ENCODE measurements around the gene HADHB.
A peak's percentile ranks its signal among the peaks of the same experiment; 100 is the strongest.

Gene HADHB

DNA sequence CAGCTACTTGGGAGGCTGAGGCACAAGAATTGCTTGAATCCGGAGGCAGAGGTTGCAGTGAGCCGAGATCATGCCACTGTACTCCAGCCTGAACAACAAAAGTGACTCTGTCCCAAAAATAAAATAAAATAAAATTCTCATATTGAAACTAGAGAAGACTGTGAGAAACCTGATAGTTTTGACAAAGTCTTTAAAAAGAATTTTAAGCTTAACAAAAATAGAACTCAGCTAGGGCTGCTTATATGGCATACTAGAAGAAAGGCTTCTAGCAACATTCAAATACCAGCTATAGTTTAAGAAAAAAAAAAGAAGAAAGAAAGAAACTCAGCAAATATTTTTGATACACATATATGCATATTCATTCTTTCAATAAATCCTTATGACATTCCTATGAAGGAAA, 13.9 kb upstream of the HADHB start:
- no peak for DNase-seq (ENCODE audit: low spot score)
- ATAC-seq (ENCODE audit: low read depth), result no peak
- Histone ChIP-seq H3K36me3 (ENCODE audit: low read depth) (peaks cover 100% of the 10 kb centered on the region), H3K27ac (ENCODE audit: poor library complexity, severe bottlenecking) (no peak overlapping the region), H3K9me3 (ENCODE audit: severe bottlenecking) (no peaks in the 10 kb centered on the region), H3K27me3 (ENCODE audit: insufficient read depth, poor library complexity, severe bottlenecking) (no peaks in the 10 kb centered on the region), H3K4me3 (ENCODE audit: severe bottlenecking) (no peak overlapping the region), H3K4me1 (ENCODE audit: insufficient read depth, poor library complexity, severe bottlenecking) (no peaks in the 10 kb centered on the region)
- TF ChIP-seq, protein P1, sequence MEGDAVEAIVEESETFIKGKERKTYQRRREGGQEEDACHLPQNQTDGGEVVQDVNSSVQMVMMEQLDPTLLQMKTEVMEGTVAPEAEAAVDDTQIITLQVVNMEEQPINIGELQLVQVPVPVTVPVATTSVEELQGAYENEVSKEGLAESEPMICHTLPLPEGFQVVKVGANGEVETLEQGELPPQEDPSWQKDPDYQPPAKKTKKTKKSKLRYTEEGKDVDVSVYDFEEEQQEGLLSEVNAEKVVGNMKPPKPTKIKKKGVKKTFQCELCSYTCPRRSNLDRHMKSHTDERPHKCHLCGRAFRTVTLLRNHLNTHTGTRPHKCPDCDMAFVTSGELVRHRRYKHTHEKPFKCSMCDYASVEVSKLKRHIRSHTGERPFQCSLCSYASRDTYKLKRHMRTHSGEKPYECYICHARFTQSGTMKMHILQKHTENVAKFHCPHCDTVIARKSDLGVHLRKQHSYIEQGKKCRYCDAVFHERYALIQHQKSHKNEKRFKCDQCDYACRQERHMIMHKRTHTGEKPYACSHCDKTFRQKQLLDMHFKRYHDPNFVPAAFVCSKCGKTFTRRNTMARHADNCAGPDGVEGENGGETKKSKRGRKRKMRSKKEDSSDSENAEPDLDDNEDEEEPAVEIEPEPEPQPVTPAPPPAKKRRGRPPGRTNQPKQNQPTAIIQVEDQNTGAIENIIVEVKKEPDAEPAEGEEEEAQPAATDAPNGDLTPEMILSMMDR (IDR thresholded peaks at IDR 0.05; ENCODE audit: poor library complexity, severe bottlenecking), result no peak

DNA sequence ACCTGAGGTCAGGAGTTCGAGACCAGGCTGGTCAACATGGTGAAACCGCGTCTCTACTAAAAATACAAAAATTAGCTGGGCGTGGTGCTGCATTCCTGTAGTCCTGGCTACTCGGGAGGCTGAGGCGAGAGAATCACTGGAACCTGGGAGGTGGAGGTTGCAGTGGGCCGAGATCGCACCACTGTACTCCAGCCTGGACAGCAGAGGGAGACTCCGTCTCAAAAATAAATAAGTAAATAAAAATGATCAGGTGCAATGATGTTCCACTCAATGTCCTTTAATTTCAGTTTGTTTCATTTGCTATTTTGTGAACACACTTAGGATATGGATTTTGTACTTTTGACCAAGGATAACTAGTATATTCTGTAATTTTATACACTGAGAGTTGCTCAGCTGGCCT, 9.7 kb upstream of the HADHB start:
- Histone ChIP-seq H3K9me3 (ENCODE audit: severe bottlenecking) (no peaks in the 10 kb centered on the region), H3K4me1 (ENCODE audit: insufficient read depth, poor library complexity, severe bottlenecking) (peaks cover 7% of the 10 kb centered on the region), H3K4me3 (ENCODE audit: severe bottlenecking) (no peak overlapping the region), H3K36me3 (ENCODE audit: low read depth) (peaks cover 92% of the 10 kb centered on the region), H3K27ac (ENCODE audit: poor library complexity, severe bottlenecking) (no peak overlapping the region), H3K27me3 (ENCODE audit: insufficient read depth, poor library complexity, severe bottlenecking) (no peaks in the 10 kb centered on the region)
- ATAC-seq (ENCODE audit: low read depth), result no peak
- TF ChIP-seq, protein P1 (IDR thresholded peaks at IDR 0.05; ENCODE audit: poor library complexity, severe bottlenecking), result peak; percentile 48
- no peak for DNase-seq (ENCODE audit: low spot score)

DNA sequence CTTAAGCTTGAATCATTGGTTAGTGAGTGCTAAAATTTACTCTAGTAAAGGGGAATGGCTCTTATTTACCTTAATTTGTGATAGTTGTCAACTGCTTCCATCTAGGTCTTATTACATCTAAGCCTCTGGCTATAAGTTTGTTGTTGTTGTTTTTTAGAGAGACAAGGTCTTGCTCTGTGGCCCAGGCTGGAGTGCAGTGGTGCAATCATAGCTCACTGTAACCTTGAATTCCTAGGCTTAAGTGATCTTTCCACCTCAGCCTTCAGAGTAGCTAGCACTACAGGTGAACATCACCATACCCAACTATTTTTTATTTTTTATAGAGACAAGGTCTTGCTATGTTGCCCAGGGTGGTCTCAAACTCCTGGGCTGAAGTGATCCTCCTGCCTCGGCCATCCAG, 6.9 kb upstream of the HADHB start:
- Histone ChIP-seq H3K27ac (ENCODE audit: poor library complexity, severe bottlenecking) (no peak overlapping the region), H3K4me3 (ENCODE audit: severe bottlenecking) (no peak overlapping the region), H3K4me1 (ENCODE audit: insufficient read depth, poor library complexity, severe bottlenecking) (peaks cover 20% of the 10 kb centered on the region), H3K27me3 (ENCODE audit: insufficient read depth, poor library complexity, severe bottlenecking) (no peaks in the 10 kb centered on the region), H3K9me3 (ENCODE audit: severe bottlenecking) (no peaks in the 10 kb centered on the region), H3K36me3 (ENCODE audit: low read depth) (peaks cover 65% of the 10 kb centered on the region)
- TF ChIP-seq, protein P1 (IDR thresholded peaks at IDR 0.05; ENCODE audit: poor library complexity, severe bottlenecking), result no peak
- ATAC-seq (ENCODE audit: low read depth) (no peak), DNase-seq (ENCODE audit: low spot score) (no peak)

- Histone ChIP-seq H3K27ac (ENCODE audit: poor library complexity, severe bottlenecking) (no peak overlapping the region), H3K4me1 (ENCODE audit: insufficient read depth, poor library complexity, severe bottlenecking) (peaks cover 20% of the 10 kb centered on the region), H3K27me3 (ENCODE audit: insufficient read depth, poor library complexity, severe bottlenecking) (no peaks in the 10 kb centered on the region), H3K36me3 (ENCODE audit: low read depth) (peaks cover 59% of the 10 kb centered on the region), H3K4me3 (ENCODE audit: severe bottlenecking) (no peak overlapping the region), H3K9me3 (ENCODE audit: severe bottlenecking) (no peaks in the 10 kb centered on the region)
- TF ChIP-seq, protein P1 (IDR thresholded peaks at IDR 0.05; ENCODE audit: poor library complexity, severe bottlenecking), result no peak
- no peak for ATAC-seq (ENCODE audit: low read depth)
- no peak for DNase-seq (ENCODE audit: low spot score)
Observed at GRCh38 chr2:26238311-26238958, 6.3 kb upstream of the HADHB start.

- Histone ChIP-seq H3K36me3 (ENCODE audit: low read depth) (peaks cover 23% of the 10 kb centered on the region), H3K9me3 (ENCODE audit: severe bottlenecking) (no peaks in the 10 kb centered on the region), H3K27me3 (ENCODE audit: insufficient read depth, poor library complexity, severe bottlenecking) (no peaks in the 10 kb centered on the region), H3K4me1 (ENCODE audit: insufficient read depth, poor library complexity, severe bottlenecking) (peaks cover 20% of the 10 kb centered on the region), H3K4me3 (ENCODE audit: severe bottlenecking) (peak overlapping the region; percentile 74), H3K27ac (ENCODE audit: poor library complexity, severe bottlenecking) (no peak overlapping the region)
- TF ChIP-seq, protein P1 (IDR thresholded peaks at IDR 0.05; ENCODE audit: poor library complexity, severe bottlenecking), result no peak
- DNase-seq (ENCODE audit: low spot score), result no peak
- no peak for ATAC-seq (ENCODE audit: low read depth)
Observed at GRCh38 chr2:26241928-26242436, 2.8 kb upstream of the HADHB start.
